ENCODE results near the gene VWA2.

GRCh38 chr10:114293075-114293474 is 54.0 kb downstream of the VWA2 start:
- TF ChIP-seq CTCF (IDR thresholded peaks at IDR 0.05): no peak
- TF ChIP-seq POLR2A (IDR thresholded peaks at IDR 0.05; ENCODE audit: low read depth): no peak
